DMS 273 (cell line): ENCODE measurements around the gene EPGN.
A peak's percentile ranks its signal among the peaks of the same experiment; 100 is the strongest.
"Not testable (repeated sequence)": the region's sequence is repeated elsewhere in the genome, so short reads cannot be mapped to it uniquely, and the experiment has no call there.

ENCODE experiments used
- DNase-seq: peaks from one replicate; lab custom pipeline; 2025; ENCODE audit not compliant: unreplicated experiment; lab: John Stamatoyannopoulos, UW

Gene EPGN

GRCh38 chr4:74338792-74339333 lies 30.6 kb downstream of the EPGN start:
- DNase-seq = no peak

DNA sequence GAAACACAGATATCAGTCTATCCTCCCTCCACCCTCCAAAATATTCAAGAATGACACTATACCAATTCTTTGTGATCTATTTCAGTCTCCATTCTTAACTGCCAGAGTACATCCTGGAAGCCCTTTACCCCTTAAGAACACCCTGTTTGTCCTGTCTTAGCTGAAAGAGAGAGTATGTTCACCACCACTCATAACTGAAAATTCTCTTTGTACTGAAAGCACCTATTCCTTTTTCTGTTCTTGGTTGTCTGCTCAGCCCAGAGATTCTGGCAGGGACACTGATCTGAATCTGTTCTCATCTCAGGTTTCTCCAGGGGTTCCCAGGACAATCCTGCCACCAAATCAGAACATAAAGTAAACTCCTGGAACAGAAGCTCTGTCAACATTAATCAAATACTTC lies 31.2 kb downstream of the EPGN start:
- DNase-seq = no peak

DNA sequence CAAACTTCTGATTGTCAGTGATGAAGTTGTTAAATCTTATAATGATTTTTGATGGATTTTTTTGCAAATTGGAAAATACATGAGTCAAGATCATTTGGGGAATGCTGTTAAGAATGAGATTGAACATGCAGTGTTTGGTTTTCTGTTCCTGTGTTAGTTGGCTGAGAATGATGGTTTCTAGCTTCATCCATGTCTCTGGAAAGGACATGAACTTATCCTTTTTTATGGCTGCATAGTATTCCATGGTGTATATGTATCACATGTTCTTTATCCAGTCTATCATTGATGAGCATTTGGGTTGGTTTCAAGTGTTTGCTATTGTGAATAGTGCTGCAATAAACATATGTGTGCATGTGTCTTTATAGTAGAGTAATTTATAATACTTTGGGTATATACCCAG lies 32.2 kb downstream of the EPGN start:
- DNase-seq = not testable (repeated sequence)

- DNase-seq = no peak
These were observed 35.8 kb downstream of the EPGN start for GRCh38 chr4:74344031-74344430.

DNA sequence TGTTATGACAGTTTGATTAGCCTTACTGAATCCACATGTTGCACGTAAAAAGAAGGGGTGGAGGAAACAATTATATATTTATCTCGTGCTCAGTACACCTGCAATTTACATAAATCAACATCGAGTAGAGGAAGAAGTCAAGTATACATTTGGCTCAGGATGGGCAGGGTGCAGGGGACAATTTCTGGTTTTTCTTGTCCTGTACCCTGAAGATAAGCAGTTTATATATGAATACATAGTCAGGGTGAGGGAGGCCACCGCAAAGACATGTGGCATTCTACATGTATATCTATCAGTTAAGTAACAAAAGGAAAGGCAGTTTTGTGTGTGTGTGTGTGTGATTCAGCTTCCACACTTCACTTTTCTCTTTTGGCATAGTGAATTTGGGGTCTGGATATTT lies 45.6 kb downstream of the EPGN start:
- no peak for DNase-seq

GRCh38 chr4:74357965-74358364 lies 49.7 kb downstream of the EPGN start:
- no peak for DNase-seq

DNA sequence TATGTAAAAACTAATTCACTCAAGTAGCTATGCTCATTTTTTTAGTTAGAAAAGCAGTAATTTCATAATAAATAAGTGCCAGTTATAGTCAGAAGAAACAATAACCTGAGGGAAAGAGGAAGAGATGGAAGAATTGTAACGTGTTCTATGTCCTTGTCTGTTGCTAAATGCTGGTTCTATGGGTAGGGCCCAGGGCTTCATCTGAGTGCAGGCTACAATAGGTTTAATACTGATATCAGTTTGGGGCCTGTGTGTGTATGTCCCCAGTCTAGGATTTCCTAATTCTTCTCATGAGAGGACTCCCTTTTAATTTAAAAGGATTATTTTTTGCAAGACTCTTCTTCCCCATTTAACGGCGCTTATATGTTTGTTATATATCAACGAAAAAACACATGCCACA lies 53.4 kb downstream of the EPGN start:
- no peak for DNase-seq

- DNase-seq = no peak
These were observed 54.1 kb downstream of the EPGN start for GRCh38 chr4:74362347-74362746.

DNA sequence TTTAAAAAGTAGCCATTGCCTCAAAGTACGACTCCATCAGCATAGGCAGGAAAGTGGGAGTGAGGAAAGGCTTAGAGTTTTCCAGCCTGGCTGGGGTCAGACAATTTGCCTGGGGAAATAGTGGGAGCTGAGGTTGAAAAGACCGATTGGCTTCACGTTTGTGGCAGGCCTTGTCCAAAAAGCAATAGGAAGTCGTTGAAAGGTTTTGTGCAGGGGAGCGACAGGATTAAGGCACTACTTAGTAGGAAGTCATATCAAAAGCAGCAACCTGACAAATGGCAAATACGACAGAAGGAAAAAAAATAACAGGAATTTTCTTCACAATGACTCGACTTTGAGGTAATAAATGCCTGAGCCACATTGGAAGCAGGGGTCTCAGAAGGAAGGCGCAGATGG lies 56.0 kb downstream of the EPGN start:
- DNase-seq = no peak

DNA sequence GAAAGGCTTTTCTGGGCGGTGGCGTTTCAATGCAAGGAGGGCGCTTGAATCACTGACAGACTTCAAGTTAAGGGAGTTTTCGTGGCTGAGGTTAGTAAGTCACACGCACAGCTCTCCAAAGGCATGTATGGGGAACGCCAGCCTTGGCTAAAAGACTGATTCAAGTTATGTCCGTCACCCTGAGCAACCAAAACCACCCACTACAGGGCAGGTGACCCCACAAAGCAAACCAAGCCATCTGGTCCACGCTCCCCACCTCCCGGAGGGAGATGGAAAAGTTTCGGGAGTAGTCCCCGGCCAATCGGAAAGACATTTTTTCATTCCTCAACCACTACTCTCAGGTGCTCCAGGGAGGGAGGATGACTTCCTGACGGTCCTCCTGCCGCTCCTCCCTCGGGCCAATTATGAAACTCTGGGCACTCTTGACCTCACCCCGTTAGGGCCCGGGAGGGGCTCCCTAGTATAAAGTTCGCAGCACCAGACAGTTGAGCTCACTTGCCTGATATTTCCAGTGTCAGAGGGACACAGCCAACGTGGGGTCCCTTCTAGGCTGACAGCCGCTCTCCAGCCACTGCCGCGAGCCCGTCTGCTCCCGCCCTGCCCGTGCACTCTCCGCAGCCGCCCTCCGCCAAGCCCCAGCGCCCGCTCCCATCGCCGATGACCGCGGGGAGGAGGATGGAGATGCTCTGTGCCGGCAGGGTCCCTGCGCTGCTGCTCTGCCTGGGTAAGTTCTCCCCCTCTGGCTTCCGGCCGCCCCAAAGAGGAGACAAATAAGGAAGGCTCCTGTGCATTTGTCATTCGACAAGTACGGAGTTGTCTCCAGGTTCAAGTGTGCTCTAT lies 56.6 kb downstream of the EPGN start, which contains the start of gene EREG:
Gene EREG (plus strand): TSS at position 494 of the 840 bp plus-strand sequence. CDS start 164 bp downstream, at position 658.
- peak; percentile 47 for DNase-seq

- peak; percentile 72 for DNase-seq
These were observed 57.5 kb downstream of the EPGN start for GRCh38 chr4:74365761-74366160.
